ENCODE data around the gene ANAPC7. TPM values are rescaled to one million over a fixed set of nuclear protein-coding genes. Genes with fewer than 3 reads are reported as not detected.

The ANAPC7 gene
- total and polyA plus RNA-seq, 3 donors from 2014 or later: 67.1 to 96.5 (median 94.4) TPM

- intact Hi-C loops (cut with DNase I; ENCODE audit: low total_unique reads): no loop called here
- TF ChIP-seq POLR2A (IDR thresholded peaks at IDR 0.05): no peak
- TF ChIP-seq, protein P1, sequence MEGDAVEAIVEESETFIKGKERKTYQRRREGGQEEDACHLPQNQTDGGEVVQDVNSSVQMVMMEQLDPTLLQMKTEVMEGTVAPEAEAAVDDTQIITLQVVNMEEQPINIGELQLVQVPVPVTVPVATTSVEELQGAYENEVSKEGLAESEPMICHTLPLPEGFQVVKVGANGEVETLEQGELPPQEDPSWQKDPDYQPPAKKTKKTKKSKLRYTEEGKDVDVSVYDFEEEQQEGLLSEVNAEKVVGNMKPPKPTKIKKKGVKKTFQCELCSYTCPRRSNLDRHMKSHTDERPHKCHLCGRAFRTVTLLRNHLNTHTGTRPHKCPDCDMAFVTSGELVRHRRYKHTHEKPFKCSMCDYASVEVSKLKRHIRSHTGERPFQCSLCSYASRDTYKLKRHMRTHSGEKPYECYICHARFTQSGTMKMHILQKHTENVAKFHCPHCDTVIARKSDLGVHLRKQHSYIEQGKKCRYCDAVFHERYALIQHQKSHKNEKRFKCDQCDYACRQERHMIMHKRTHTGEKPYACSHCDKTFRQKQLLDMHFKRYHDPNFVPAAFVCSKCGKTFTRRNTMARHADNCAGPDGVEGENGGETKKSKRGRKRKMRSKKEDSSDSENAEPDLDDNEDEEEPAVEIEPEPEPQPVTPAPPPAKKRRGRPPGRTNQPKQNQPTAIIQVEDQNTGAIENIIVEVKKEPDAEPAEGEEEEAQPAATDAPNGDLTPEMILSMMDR (IDR thresholded peaks at IDR 0.05): no peak
These were observed 70.3 kb downstream of the ANAPC7 start for GRCh38 chr12:110333201-110333600.

GRCh38 chr12:110330544-110330943 lies 73.0 kb downstream of the ANAPC7 start:
- Histone ChIP-seq H3K4me1 (no peaks in the 10 kb centered on the region), H3K27ac (no peak overlapping the region), H3K4me3 (no peak overlapping the region), H3K36me3 (ENCODE audit: low read depth, missing control alignments) (no peaks in the 10 kb centered on the region), H3K27me3 (no peaks in the 10 kb centered on the region), H3K9me3 (no peaks in the 10 kb centered on the region)
- intact Hi-C loops (cut with DNase I; ENCODE audit: low total_unique reads): no loop called here
- TF ChIP-seq, protein P1 (IDR thresholded peaks at IDR 0.05): no peak
- no peak for TF ChIP-seq POLR2A (IDR thresholded peaks at IDR 0.05)
- DNase-seq: no peak

More at GRCh38 chr12:110333201-110333600, 70.3 kb downstream of the ANAPC7 start:
- H3K4me1 ChIP-seq: no peaks in the 10 kb centered on the region
- no peak overlapping the region for H3K4me3 ChIP-seq
- no peaks in the 10 kb centered on the region for H3K36me3 ChIP-seq (ENCODE audit: low read depth, missing control alignments)
- no peaks in the 10 kb centered on the region for H3K9me3 ChIP-seq
- no peaks in the 10 kb centered on the region for H3K27me3 ChIP-seq
- H3K27ac ChIP-seq: no peak overlapping the region
- no peak for DNase-seq

GRCh38 chr12:110330124-110330523 lies 73.4 kb downstream of the ANAPC7 start:
- intact Hi-C loops (cut with DNase I; ENCODE audit: low total_unique reads): no loop called here
- no peaks in the 10 kb centered on the region for H3K9me3 ChIP-seq
- DNase-seq: no peak
- H3K4me1 ChIP-seq: no peaks in the 10 kb centered on the region
- H3K4me3 ChIP-seq: no peak overlapping the region
- WGBS, 2 donors: 79% methylated on average over 3 of the region's 3 CpGs
- no peaks in the 10 kb centered on the region for H3K36me3 ChIP-seq (ENCODE audit: low read depth, missing control alignments)
- H3K27ac ChIP-seq: no peak overlapping the region
- no peaks in the 10 kb centered on the region for H3K27me3 ChIP-seq
- no peak for TF ChIP-seq POLR2A (IDR thresholded peaks at IDR 0.05)
- TF ChIP-seq, protein P1 (IDR thresholded peaks at IDR 0.05): no peak

DNA sequence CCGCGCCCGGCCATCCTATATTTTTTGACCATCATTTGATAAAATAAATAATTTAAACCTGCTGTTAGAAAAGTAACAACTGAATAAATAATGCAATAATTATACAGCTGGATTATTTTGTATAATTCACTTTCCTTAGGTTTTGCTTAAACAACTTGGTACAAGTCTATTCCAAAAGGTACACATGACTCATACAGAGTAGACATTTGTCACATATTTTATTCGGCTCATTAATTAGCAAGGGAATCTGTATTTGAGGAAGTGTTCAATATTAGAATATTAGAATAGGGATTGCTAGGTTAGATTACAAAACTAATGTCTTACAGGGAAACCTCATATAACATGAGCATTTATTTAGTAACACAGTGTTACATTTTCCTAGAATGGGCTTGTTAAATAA lies 73.8 kb downstream of the ANAPC7 start:
- intact Hi-C loops (cut with DNase I; ENCODE audit: low total_unique reads): no loop called here
- WGBS, 2 donors: 88 to 97% methylated on average over 4 of the region's 4 CpGs
- no peaks in the 10 kb centered on the region for H3K36me3 ChIP-seq (ENCODE audit: low read depth, missing control alignments)

More for the DNA sequence above, 73.8 kb downstream of the ANAPC7 start:
- Histone ChIP-seq H3K4me3 (no peak overlapping the region), H3K9me3 (no peaks in the 10 kb centered on the region), H3K4me1 (no peaks in the 10 kb centered on the region), H3K27ac (no peak overlapping the region), H3K27me3 (no peaks in the 10 kb centered on the region)
- TF ChIP-seq, protein P1 (IDR thresholded peaks at IDR 0.05): no peak
- TF ChIP-seq POLR2A (IDR thresholded peaks at IDR 0.05): no peak
- DNase-seq: no peak

Small RNA genes lying within 50 kb of the gene (small RNA-seq; reads per million reads assigned to genes)
- gene RN7SL769P: 0 reads per million in 2 donors

Other genes starting within 250 kb of the ANAPC7 start
- 100 to 1,000 TPM; 205 to 226 TPM for gene ATP2A2, start 122.5 kb downstream of the ANAPC7 start, total RNA-seq
- gene ATP2A2, start 122.5 kb downstream of the ANAPC7 start, polyA plus RNA-seq (ENCODE audit: insufficient read depth, low read depth, low replicate concordance): 291 TPM
- gene ARPC3, start 46.6 kb upstream of the ANAPC7 start, total RNA-seq: 100 to 1,000 TPM; 244 to 270 TPM
- 216 TPM for gene ARPC3, start 46.6 kb upstream of the ANAPC7 start, polyA plus RNA-seq (ENCODE audit: insufficient read depth, low read depth, low replicate concordance)
- gene GPN3, start 64.5 kb upstream of the ANAPC7 start, total RNA-seq: 10 to 100 TPM; 41.8 to 55.5 TPM
- gene GPN3, start 64.5 kb upstream of the ANAPC7 start, polyA plus RNA-seq (ENCODE audit: insufficient read depth, low read depth, low replicate concordance): 92.8 TPM
- gene FAM216A, start 65.1 kb upstream of the ANAPC7 start, total RNA-seq: 10 to 100 TPM; 39.7 to 45.6 TPM
- gene FAM216A, start 65.1 kb upstream of the ANAPC7 start, polyA plus RNA-seq (ENCODE audit: insufficient read depth, low read depth, low replicate concordance): 110 TPM
- 10 to 100 TPM; 66.3 to 74.5 TPM for gene VPS29, start 98.4 kb upstream of the ANAPC7 start, total RNA-seq
- 81.9 TPM for gene VPS29, start 98.4 kb upstream of the ANAPC7 start, polyA plus RNA-seq (ENCODE audit: insufficient read depth, low read depth, low replicate concordance)
- 10 to 100 TPM; 12.8 to 29.1 TPM for gene RAD9B, start 98.6 kb upstream of the ANAPC7 start, total RNA-seq
- gene RAD9B, start 98.6 kb upstream of the ANAPC7 start, polyA plus RNA-seq (ENCODE audit: insufficient read depth, low read depth, low replicate concordance): 21.8 TPM
- gene PPTC7, start 179.6 kb upstream of the ANAPC7 start, total RNA-seq: 10 to 100 TPM; 29.0 to 30.8 TPM
- 23.7 TPM for gene PPTC7, start 179.6 kb upstream of the ANAPC7 start, polyA plus RNA-seq (ENCODE audit: insufficient read depth, low read depth, low replicate concordance)
- 100 to 1,000 TPM in 1 of 2 donors, 10 to 100 TPM in 1; 75.3 to 109 TPM for gene TCTN1, start 210.4 kb upstream of the ANAPC7 start, total RNA-seq
- 106 TPM for gene TCTN1, start 210.4 kb upstream of the ANAPC7 start, polyA plus RNA-seq (ENCODE audit: insufficient read depth, low read depth, low replicate concordance)

Measured in testis (tissue), 3 donors.